Measurements from ENCODE around the gene IL9R.
A peak's percentile ranks its signal among the peaks of the same experiment; 100 is the strongest.
"Not testable (repeated sequence)": the region's sequence is repeated elsewhere in the genome, so short reads cannot be mapped to it uniquely, and the experiment has no call there.

DNA sequence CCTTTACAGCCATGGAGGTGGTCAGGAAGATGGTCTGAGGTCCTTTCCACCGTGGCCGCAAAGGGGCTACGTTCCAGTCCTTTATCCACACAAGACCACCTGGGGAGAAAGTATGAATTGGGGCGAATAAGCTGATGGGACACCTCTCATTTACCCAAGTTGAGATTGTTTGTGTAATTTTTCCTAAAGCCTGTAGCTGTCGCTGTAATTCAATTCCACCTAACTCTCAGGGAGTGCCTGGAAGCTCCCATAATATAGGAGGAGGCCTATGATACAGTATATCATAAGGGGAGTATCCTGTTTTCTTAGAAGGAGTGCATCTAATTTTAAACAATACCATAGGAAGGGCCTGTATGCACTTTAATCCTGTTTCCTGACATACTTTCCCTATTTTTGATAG, 25.8 kb upstream of the IL9R start:
- TF ChIP-seq CTCF (conservative IDR thresholded peaks at IDR 0.05; ENCODE audit: low read depth in 2 of 2), result peak; percentile 29 to 35; a peak in 3 of 4 replicates
- not testable (repeated sequence) for TF ChIP-seq EZH2 (IDR thresholded peaks at IDR 0.05; ENCODE audit: low read depth, unreplicated experiment); EZH2phosphoT487 (IDR thresholded peaks at IDR 0.05; ENCODE audit: unreplicated experiment); POLR2AphosphoS5 (IDR thresholded peaks at IDR 0.05; ENCODE audit: low read depth); ZNF331 (CRISPR knock-in tag; IDR thresholded peaks at IDR 0.05; ENCODE audit: low read depth); NANOG (IDR thresholded peaks at IDR 0.05; ENCODE audit: borderline replicate concordance); CREB1 (CRISPR knock-in tag; IDR thresholded peaks at IDR 0.05; ENCODE audit: low read depth); ETS1 (IDR thresholded peaks at IDR 0.05); JUNB (IDR thresholded peaks at IDR 0.05; ENCODE audit: unreplicated experiment)
- TF ChIP-seq, protein P1, sequence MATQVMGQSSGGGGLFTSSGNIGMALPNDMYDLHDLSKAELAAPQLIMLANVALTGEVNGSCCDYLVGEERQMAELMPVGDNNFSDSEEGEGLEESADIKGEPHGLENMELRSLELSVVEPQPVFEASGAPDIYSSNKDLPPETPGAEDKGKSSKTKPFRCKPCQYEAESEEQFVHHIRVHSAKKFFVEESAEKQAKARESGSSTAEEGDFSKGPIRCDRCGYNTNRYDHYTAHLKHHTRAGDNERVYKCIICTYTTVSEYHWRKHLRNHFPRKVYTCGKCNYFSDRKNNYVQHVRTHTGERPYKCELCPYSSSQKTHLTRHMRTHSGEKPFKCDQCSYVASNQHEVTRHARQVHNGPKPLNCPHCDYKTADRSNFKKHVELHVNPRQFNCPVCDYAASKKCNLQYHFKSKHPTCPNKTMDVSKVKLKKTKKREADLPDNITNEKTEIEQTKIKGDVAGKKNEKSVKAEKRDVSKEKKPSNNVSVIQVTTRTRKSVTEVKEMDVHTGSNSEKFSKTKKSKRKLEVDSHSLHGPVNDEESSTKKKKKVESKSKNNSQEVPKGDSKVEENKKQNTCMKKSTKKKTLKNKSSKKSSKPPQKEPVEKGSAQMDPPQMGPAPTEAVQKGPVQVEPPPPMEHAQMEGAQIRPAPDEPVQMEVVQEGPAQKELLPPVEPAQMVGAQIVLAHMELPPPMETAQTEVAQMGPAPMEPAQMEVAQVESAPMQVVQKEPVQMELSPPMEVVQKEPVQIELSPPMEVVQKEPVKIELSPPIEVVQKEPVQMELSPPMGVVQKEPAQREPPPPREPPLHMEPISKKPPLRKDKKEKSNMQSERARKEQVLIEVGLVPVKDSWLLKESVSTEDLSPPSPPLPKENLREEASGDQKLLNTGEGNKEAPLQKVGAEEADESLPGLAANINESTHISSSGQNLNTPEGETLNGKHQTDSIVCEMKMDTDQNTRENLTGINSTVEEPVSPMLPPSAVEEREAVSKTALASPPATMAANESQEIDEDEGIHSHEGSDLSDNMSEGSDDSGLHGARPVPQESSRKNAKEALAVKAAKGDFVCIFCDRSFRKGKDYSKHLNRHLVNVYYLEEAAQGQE (IDR thresholded peaks at IDR 0.05; ENCODE audit: unreplicated experiment), result not testable (repeated sequence)

All from GM23338 (cell line).